ENCODE data around the gene ZMIZ1. TPM values are rescaled to one million over a fixed set of nuclear protein-coding genes. Genes with fewer than 3 reads are reported as not detected.
A peak's percentile ranks its signal among the peaks of the same experiment; 100 is the strongest.

The ZMIZ1 gene
- polyA plus RNA-seq, 3 donors, result 3.3 to 64.6 (median 8.9) TPM

DNA sequence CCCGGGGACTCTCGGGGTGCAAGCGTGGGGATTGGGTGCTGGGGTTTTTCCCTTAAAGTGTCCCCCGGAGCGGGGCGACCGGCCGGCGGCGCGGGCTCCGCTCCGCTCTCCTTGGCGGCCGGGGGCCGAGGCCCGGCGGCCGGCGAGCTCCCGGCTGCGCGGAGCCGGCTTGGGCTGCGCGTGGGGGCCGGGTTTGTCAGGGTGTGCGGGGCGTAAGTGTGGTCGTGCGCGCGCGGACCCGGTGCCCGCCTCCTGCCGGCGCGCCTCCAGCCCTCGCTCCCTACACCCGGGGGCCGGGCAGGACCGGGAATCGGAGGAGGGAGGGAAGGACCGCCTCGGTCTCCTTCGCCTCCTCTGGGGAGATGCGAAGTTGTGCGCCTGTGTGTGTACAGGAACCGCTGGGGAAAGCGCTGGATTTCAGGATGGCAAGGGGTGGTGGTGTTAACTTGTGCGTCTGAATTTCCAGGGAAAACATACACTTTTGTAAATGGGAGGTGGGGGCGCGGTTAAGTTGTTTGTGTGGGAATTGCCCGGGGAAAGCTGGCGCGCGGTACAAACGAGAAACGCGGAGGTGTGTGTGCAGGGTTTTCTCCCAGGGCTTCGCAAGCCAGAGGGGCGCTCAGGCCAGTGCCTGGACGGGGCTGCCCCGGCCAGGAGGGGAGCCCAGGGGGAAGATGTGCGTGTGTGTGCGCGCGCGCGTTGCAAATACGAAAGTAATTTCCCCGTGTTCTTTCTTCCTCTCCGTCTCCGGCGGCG, 737 bp downstream of the ZMIZ1 start:
- DNase-seq, result peak; percentile 60 to 73 (median 65)
- peaks cover 46% of the 10 kb centered on the region for H4K20me1 ChIP-seq (ENCODE audit: insufficient read depth, low read length)
- TF ChIP-seq, protein P1, sequence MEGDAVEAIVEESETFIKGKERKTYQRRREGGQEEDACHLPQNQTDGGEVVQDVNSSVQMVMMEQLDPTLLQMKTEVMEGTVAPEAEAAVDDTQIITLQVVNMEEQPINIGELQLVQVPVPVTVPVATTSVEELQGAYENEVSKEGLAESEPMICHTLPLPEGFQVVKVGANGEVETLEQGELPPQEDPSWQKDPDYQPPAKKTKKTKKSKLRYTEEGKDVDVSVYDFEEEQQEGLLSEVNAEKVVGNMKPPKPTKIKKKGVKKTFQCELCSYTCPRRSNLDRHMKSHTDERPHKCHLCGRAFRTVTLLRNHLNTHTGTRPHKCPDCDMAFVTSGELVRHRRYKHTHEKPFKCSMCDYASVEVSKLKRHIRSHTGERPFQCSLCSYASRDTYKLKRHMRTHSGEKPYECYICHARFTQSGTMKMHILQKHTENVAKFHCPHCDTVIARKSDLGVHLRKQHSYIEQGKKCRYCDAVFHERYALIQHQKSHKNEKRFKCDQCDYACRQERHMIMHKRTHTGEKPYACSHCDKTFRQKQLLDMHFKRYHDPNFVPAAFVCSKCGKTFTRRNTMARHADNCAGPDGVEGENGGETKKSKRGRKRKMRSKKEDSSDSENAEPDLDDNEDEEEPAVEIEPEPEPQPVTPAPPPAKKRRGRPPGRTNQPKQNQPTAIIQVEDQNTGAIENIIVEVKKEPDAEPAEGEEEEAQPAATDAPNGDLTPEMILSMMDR (IDR thresholded peaks at IDR 0.05), result no peak
- Mint-ChIP-seq H3K27me3 (ENCODE audit: low read depth in 3 of 3) (peaks cover 1 to 7% (median 1%) of the 10 kb centered on the region in 3 donors), H3K36me3 (peaks cover 9 to 14% of the 10 kb centered on the region in 2 donors), H3K27ac (peak overlapping the region; percentile 94 to 99 (median 97)), H3K9me3 (no peaks in the 10 kb centered on the region), H3K4me1 (peaks cover 54% of the 10 kb centered on the region), H3K4me3 (peak overlapping the region; percentile 97 to 98)
- peak overlapping the region; percentile 94 to 96 for H3K27ac ChIP-seq (ENCODE audit: low read depth in 1 of 2, low read length in 2 of 2)
- peaks cover 52 to 60% of the 10 kb centered on the region in 2 donors for H3K4me1 ChIP-seq (ENCODE audit: control insufficient read depth in 1 of 2, insufficient read depth in 2 of 2, low read length in 2 of 2)
- H3K79me2 ChIP-seq (ENCODE audit: insufficient read depth, low read length), result peaks cover 51% of the 10 kb centered on the region
- H3K36me3 ChIP-seq (replicated peaks in 1 of 2; ENCODE audit: control insufficient read depth in 1 of 2, insufficient read depth in 2 of 2, low read length in 2 of 2), result no peaks in the 10 kb centered on the region
- H2AFZ ChIP-seq (ENCODE audit: insufficient read depth, low read depth, low read length, poor library complexity, severe bottlenecking), result no peak overlapping the region
- peak overlapping the region; percentile 97 for H3K9ac ChIP-seq (ENCODE audit: insufficient read depth, low read length, poor library complexity, severe bottlenecking)
- no peaks in the 10 kb centered on the region for H3K9me3 ChIP-seq (replicated peaks in 1 of 2; ENCODE audit: control insufficient read depth in 1 of 2, insufficient read depth in 1 of 2, low read length in 2 of 2)
- no peaks in the 10 kb centered on the region for H3K27me3 ChIP-seq (ENCODE audit: control insufficient read depth in 2 of 2, insufficient read depth in 2 of 2, low read length in 2 of 2)
- H3K4me3 ChIP-seq (replicated peaks in 1 of 3; ENCODE audit: low read depth in 2 of 3, low read length in 3 of 3), result peak overlapping the region; percentile 87 to 99 (median 99)
- intact Hi-C loops (cut with micrococcal nuclease), result loop anchor here (5.0 to 10.0 kb wide), 6 partner anchors 68 to 492 kb away; no protein-coding TSS in a partner anchor
- peak overlapping the region; percentile 96 for H3K4me2 ChIP-seq (replicated peaks; ENCODE audit: extremely low read depth, low read length, poor library complexity, severe bottlenecking)
- under 1% methylated on average over 56 of the region's 77 CpGs for WGBS (ENCODE audit: insufficient coverage)

DNA sequence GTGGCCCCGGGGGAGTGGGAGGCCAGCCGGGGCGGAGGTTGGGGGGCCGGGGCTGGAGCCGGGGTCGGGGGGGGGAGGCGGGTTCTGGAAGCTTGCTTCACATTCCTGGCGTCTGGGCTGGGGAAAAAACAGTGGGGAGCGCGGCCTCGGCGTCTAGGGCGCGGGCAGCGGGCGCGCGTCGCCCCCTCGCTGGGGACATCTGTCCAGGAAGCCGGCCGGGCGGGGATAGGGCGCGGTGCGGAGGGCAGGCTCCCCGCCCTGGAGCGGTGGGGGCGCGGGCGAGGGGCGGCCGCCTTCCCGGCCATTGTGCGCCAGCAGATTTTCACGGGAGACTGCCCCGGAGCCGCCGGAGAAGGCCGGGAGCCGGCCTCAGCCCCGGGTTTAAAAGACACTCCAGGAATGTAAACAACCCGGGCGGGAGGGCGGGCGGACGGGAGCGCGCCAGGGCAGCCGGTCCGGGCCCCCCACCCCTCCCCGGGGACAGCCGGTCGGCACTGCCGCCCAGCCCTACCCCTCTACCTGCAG, 1.4 kb downstream of the ZMIZ1 start:
- no peak overlapping the region for H2AFZ ChIP-seq (ENCODE audit: insufficient read depth, low read depth, low read length, poor library complexity, severe bottlenecking)
- Mint-ChIP-seq H3K9me3 (no peaks in the 10 kb centered on the region), H3K27ac (peak overlapping the region; percentile 94 to 99 (median 97)), H3K36me3 (peaks cover 9 to 14% of the 10 kb centered on the region in 2 donors), H3K4me3 (peak overlapping the region; percentile 97 to 98), H3K4me1 (peaks cover 60% of the 10 kb centered on the region), H3K27me3 (ENCODE audit: low read depth in 3 of 3) (peaks cover 1 to 7% (median 1%) of the 10 kb centered on the region in 3 donors)
- H4K20me1 ChIP-seq (ENCODE audit: insufficient read depth, low read length), result peaks cover 53% of the 10 kb centered on the region
- peak overlapping the region; percentile 87 to 99 (median 99) for H3K4me3 ChIP-seq (replicated peaks in 1 of 3; ENCODE audit: low read depth in 2 of 3, low read length in 3 of 3)
- peak overlapping the region; percentile 94 to 96 for H3K27ac ChIP-seq (ENCODE audit: low read depth in 1 of 2, low read length in 2 of 2)
- peaks cover 58 to 67% of the 10 kb centered on the region in 2 donors for H3K4me1 ChIP-seq (ENCODE audit: control insufficient read depth in 1 of 2, insufficient read depth in 2 of 2, low read length in 2 of 2)
- no peak for DNase-seq
- intact Hi-C loops (cut with micrococcal nuclease), result loop anchor here (5.0 kb wide), 2 partner anchors 67 to 72 kb away; no protein-coding TSS in a partner anchor
- H3K9me3 ChIP-seq (replicated peaks in 1 of 2; ENCODE audit: control insufficient read depth in 1 of 2, insufficient read depth in 1 of 2, low read length in 2 of 2), result no peaks in the 10 kb centered on the region
- H3K27me3 ChIP-seq (ENCODE audit: control insufficient read depth in 2 of 2, insufficient read depth in 2 of 2, low read length in 2 of 2), result no peaks in the 10 kb centered on the region
- H3K4me2 ChIP-seq (replicated peaks; ENCODE audit: extremely low read depth, low read length, poor library complexity, severe bottlenecking), result peak overlapping the region; percentile 96
- 1% methylated on average over 46 of the region's 55 CpGs for WGBS (ENCODE audit: insufficient coverage)
- TF ChIP-seq, protein P1 (IDR thresholded peaks at IDR 0.05), result no peak
- H3K36me3 ChIP-seq (replicated peaks in 1 of 2; ENCODE audit: control insufficient read depth in 1 of 2, insufficient read depth in 2 of 2, low read length in 2 of 2), result no peaks in the 10 kb centered on the region
- H3K79me2 ChIP-seq (ENCODE audit: insufficient read depth, low read length), result peaks cover 58% of the 10 kb centered on the region
- H3K9ac ChIP-seq (ENCODE audit: insufficient read depth, low read length, poor library complexity, severe bottlenecking), result peak overlapping the region; percentile 97
